HG03039 (cell line): Measurements from ENCODE around the gene PTK7.

Source experiments
- ATAC-seq: cut with Tn5 transposase; IDR thresholded peaks from one replicate; pipeline ENCODE4 v1.9.1; 2021; ENCODE audit warnings: mild to moderate bottlenecking, moderate library complexity; ENCODE audit not compliant: unreplicated experiment

Gene PTK7

GRCh38 chr6:43175676-43176422, 99.7 kb downstream of the PTK7 start:
- ATAC-seq: no peak

- ATAC-seq: no peak
Observed at GRCh38 chr6:43176423-43176786, 100.3 kb downstream of the PTK7 start.

GRCh38 chr6:43178150-43178549, 102.0 kb downstream of the PTK7 start:
- no peak for ATAC-seq

GRCh38 chr6:43178951-43179830, 103.1 kb downstream of the PTK7 start:
- ATAC-seq: no peak

GRCh38 chr6:43180058-43180457, 103.9 kb downstream of the PTK7 start:
- ATAC-seq: no peak

- no peak for ATAC-seq
Observed at GRCh38 chr6:43180985-43181384, 104.9 kb downstream of the PTK7 start.

- ATAC-seq: no peak
Observed at GRCh38 chr6:43181621-43181941, 105.5 kb downstream of the PTK7 start.

GRCh38 chr6:43181942-43182860, 106.1 kb downstream of the PTK7 start, which contains the start of gene CUL9:
CUL9 (plus strand) TSS chr6:43182196; CDS start chr6:43184311, 2,115 bp downstream.
- ATAC-seq: peak; percentile 80

GRCh38 chr6:43183441-43183840, 107.3 kb downstream of the PTK7 start:
- no peak for ATAC-seq

- no peak for ATAC-seq
Observed at GRCh38 chr6:43184268-43184985, 108.3 kb downstream of the PTK7 start.

- ATAC-seq: no peak
Observed at GRCh38 chr6:43185391-43185985, 109.4 kb downstream of the PTK7 start.

GRCh38 chr6:43186019-43186418, 109.9 kb downstream of the PTK7 start:
- ATAC-seq: no peak

- ATAC-seq: no peak
Observed at GRCh38 chr6:43186706-43187105, 110.6 kb downstream of the PTK7 start.

- ATAC-seq: no peak
Observed at GRCh38 chr6:43187821-43188220, 111.7 kb downstream of the PTK7 start.

- no peak for ATAC-seq
Observed at GRCh38 chr6:43188426-43188825, 112.3 kb downstream of the PTK7 start.

- ATAC-seq: no peak
Observed at GRCh38 chr6:43189776-43190304, 113.7 kb downstream of the PTK7 start.

GRCh38 chr6:43192911-43193310, 116.8 kb downstream of the PTK7 start:
- no peak for ATAC-seq

- no peak for ATAC-seq
Observed at GRCh38 chr6:43193929-43194328, 117.8 kb downstream of the PTK7 start.

GRCh38 chr6:43196337-43196736, 120.2 kb downstream of the PTK7 start:
- ATAC-seq: no peak

GRCh38 chr6:43199912-43200311, 123.8 kb downstream of the PTK7 start:
- ATAC-seq: no peak
